ENCODE data around the gene RPS8. TPM values are rescaled to one million over a fixed set of nuclear protein-coding genes. Genes with fewer than 3 reads are reported as not detected.

The RPS8 gene
- total RNA-seq, 2 experiments from 2014 or later, result 3,394 to 3,436 TPM

DNA sequence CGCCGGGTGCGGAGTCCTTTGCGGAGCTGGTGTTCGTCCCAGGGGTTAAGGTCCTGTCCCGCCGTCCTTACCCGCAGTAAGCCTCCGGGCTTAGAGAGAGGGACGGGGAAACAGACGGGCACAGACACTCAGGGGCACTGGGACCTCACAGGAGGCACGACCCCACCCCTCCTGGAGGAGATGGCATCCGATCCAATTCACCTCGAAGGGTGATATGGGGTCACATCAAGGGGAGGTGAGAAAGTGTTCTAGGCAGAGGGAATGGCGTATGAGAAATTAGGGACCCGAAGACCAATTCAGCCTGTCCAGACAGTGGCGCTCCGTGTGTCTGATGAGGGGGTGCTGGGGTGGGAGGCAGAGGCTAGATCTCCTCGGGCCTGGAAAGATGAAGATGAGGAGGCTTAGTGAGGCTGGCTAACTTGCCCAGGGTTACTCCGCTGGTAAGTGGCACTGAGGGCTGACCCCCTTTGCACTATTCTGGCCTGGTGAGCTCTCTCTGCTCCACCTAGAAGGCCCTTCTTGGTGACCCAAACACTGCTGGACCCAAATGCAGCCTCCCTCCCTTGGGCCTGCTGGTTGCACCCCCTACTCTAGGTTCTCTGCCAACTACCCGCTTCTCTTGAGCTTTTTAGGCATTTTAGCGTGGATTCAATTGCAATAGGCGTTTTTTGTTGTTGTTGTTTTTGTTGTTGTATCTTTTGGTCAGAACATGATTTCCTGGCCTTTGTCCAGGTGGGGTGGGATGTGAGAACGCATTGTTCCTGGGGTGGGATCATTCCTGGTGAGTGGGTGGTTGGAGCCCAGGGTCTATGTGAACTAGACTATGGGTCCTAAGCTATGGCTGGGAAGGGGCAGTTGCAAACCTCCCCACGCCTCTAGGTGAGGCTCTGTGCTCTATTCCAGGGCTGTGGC is 45.2 kb downstream of the RPS8 start:
- TF ChIP-seq, protein P1, sequence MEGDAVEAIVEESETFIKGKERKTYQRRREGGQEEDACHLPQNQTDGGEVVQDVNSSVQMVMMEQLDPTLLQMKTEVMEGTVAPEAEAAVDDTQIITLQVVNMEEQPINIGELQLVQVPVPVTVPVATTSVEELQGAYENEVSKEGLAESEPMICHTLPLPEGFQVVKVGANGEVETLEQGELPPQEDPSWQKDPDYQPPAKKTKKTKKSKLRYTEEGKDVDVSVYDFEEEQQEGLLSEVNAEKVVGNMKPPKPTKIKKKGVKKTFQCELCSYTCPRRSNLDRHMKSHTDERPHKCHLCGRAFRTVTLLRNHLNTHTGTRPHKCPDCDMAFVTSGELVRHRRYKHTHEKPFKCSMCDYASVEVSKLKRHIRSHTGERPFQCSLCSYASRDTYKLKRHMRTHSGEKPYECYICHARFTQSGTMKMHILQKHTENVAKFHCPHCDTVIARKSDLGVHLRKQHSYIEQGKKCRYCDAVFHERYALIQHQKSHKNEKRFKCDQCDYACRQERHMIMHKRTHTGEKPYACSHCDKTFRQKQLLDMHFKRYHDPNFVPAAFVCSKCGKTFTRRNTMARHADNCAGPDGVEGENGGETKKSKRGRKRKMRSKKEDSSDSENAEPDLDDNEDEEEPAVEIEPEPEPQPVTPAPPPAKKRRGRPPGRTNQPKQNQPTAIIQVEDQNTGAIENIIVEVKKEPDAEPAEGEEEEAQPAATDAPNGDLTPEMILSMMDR (IDR thresholded peaks at IDR 0.05), result no peak
- Mint-ChIP-seq H3K27me3 (no peaks in the 10 kb centered on the region), H3K9me3 (no peaks in the 10 kb centered on the region), H3K36me3 (ENCODE audit: low read depth) (no peaks in the 10 kb centered on the region), H3K4me3 (peak overlapping the region; percentile 94), H3K4me1 (ENCODE audit: low read depth) (peaks cover 39% of the 10 kb centered on the region), H3K27ac (peak overlapping the region; percentile 100)
- ATAC-seq (ENCODE audit: poor library complexity) (no peak), DNase-seq (peak in 1 of 14 experiments; percentile 3)
- intact Hi-C loops (cut with DNase I, micrococcal nuclease), result loop anchor here (1.0 to 10.0 kb wide), 6 partner anchors 15 to 606 kb away; partner anchors contain the start of genes BEST4 (in 1 of the 2), DMAP1 (in 1 of the 2) and RNU5D-1 (in 1 of the 2)
- Histone ChIP-seq H3K4me1 (ENCODE audit: insufficient read depth, low read length) (peaks cover 28% of the 10 kb centered on the region), H3K36me3 (ENCODE audit: insufficient read depth, low read length) (no peaks in the 10 kb centered on the region), H3K4me3 (ENCODE audit: low read length) (peak overlapping the region; percentile 65), H3K9me3 (ENCODE audit: control insufficient read depth in 1 of 2, insufficient read depth in 1 of 2, low read length in 2 of 2) (no peaks in the 10 kb centered on the region), H3K27me3 (ENCODE audit: control insufficient read depth in 1 of 2, insufficient read depth in 2 of 2, low read length in 2 of 2) (no peaks in the 10 kb centered on the region), H3K27ac (ENCODE audit: low read depth in 1 of 2, low read length in 2 of 2) (peak overlapping the region; percentile 96 to 99)
- CTCF ChIA-PET, result interaction anchor here (0.6 to 6.7 kb wide), 4 partner anchors 12 to 34 kb away, joined by 3 to 57 read pairs (median 26); partner anchors contain the start of genes BTBD19, DYNLT4 and PLK3
- POLR2A ChIA-PET, result interaction anchor here (0.7 to 12.2 kb wide), 13 partner anchors 9 to 670 kb away, joined by 3 to 599 read pairs (median 10); partner anchors contain the start of genes BEST4, BTBD19, DYNLT4 and EIF2B3

DNA sequence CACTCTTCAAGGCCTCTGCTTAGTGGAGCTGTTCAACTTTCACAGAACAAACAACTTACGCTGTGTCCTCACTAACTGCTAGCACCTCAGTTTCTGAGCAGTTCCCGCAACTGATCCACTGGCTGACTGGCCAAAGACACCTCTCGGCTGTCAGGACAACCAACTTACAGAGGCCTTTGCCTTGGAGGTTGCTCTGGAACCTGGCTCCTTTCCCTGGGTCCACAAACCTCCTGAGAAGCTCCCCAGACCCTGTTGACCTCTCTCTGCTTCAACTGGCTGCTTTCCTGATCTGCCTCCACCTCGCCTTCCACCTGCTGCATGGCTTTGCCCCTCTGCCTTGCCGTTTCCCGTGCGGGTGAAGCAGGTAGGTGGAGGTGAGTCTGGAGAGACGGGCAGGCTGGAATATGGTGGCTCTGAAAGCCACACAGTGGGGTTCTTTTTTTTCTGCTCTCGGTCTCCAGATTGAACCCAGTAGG is 45.9 kb downstream of the RPS8 start:
- DNase-seq (peak in 1 of 14 experiments; percentile 3), ATAC-seq (ENCODE audit: poor library complexity) (no peak)
- Mint-ChIP-seq H3K27ac (peak overlapping the region; percentile 100), H3K9me3 (no peaks in the 10 kb centered on the region), H3K36me3 (ENCODE audit: low read depth) (no peaks in the 10 kb centered on the region), H3K4me1 (ENCODE audit: low read depth) (peaks cover 39% of the 10 kb centered on the region), H3K27me3 (no peaks in the 10 kb centered on the region), H3K4me3 (peak overlapping the region; percentile 94)
- TF ChIP-seq, protein P1 (IDR thresholded peaks at IDR 0.05), result no peak
- H3K36me3 ChIP-seq (ENCODE audit: insufficient read depth, low read length), result no peaks in the 10 kb centered on the region
- CTCF ChIA-PET, result interaction anchor here (0.6 to 6.7 kb wide), 5 partner anchors 13 to 37 kb away, joined by 3 to 57 read pairs (median 4); partner anchors contain the start of genes BTBD19, DYNLT4 and PLK3
- no peaks in the 10 kb centered on the region for H3K9me3 ChIP-seq (ENCODE audit: control insufficient read depth in 1 of 2, insufficient read depth in 1 of 2, low read length in 2 of 2)
- no peak overlapping the region for H3K4me3 ChIP-seq (ENCODE audit: low read length)
- H3K4me1 ChIP-seq (ENCODE audit: insufficient read depth, low read length), result peaks cover 29% of the 10 kb centered on the region
- POLR2A ChIA-PET, result interaction anchor here (1.0 to 12.2 kb wide), 12 partner anchors 8 to 865 kb away, joined by 3 to 599 read pairs (median 16); partner anchors contain the start of genes BEST4, BTBD19, DYNLT4 and GPBP1L1
- H3K27me3 ChIP-seq (ENCODE audit: control insufficient read depth in 1 of 2, insufficient read depth in 2 of 2, low read length in 2 of 2), result no peaks in the 10 kb centered on the region
- intact Hi-C loops (cut with DNase I, micrococcal nuclease), result loop anchor here (1.0 to 10.0 kb wide), 5 partner anchors 14 to 606 kb away; partner anchors contain the start of genes BEST4 (in 1 of the 2) and DMAP1 (in 1 of the 2)
- H3K27ac ChIP-seq (ENCODE audit: low read depth in 1 of 2, low read length in 2 of 2), result no peak overlapping the region

DNA sequence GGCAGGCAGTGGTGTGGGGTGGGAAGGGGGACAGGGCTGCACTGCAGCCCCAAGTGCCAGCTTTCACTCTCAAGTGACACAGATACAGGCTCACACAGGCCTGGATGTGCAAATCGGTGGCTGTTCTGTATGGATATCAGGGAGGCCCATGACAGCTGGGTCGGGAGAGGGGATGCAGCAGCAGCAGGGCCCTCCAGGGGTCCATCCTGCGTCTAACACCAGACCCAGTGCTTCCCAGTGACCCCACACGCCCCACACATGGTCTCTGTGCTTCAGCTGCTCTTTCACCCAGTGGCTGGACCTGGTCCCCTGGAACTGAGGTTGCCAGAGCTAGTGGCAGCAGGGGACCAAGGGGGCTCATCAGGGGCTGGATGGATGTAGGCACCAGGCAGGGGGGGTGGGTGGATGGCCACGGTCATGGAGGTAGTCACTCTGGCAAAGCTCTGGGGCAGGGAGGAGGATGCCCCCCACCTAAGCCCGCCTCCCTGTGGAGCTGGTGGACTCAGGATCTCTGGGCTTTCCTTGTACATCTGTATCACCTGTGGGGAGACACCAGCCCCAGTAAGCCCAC is 46.9 kb downstream of the RPS8 start:
- Mint-ChIP-seq H3K27me3 (no peaks in the 10 kb centered on the region), H3K27ac (peak overlapping the region; percentile 100), H3K9me3 (no peaks in the 10 kb centered on the region), H3K4me1 (ENCODE audit: low read depth) (peaks cover 35% of the 10 kb centered on the region), H3K36me3 (ENCODE audit: low read depth) (no peaks in the 10 kb centered on the region), H3K4me3 (peak overlapping the region; percentile 77)
- Histone ChIP-seq H3K4me1 (ENCODE audit: insufficient read depth, low read length) (peaks cover 33% of the 10 kb centered on the region), H3K27me3 (ENCODE audit: control insufficient read depth in 1 of 2, insufficient read depth in 2 of 2, low read length in 2 of 2) (no peaks in the 10 kb centered on the region), H3K36me3 (ENCODE audit: insufficient read depth, low read length) (no peaks in the 10 kb centered on the region), H3K4me3 (ENCODE audit: low read length) (no peak overlapping the region), H3K9me3 (ENCODE audit: control insufficient read depth in 1 of 2, insufficient read depth in 1 of 2, low read length in 2 of 2) (no peaks in the 10 kb centered on the region), H3K27ac (ENCODE audit: low read depth in 1 of 2, low read length in 2 of 2) (no peak overlapping the region)
- ChIA-PET CTCF (interaction anchor here (0.8 to 6.7 kb wide), 5 partner anchors 14 to 38 kb away, joined by 3 to 57 read pairs (median 4); partner anchors contain the start of genes BTBD19, DYNLT4 and PLK3), POLR2A (interaction anchor here (0.9 to 12.2 kb wide), 11 partner anchors 8 to 864 kb away, joined by 3 to 599 read pairs (median 8); partner anchors contain the start of genes BEST4, BTBD19, DYNLT4 and GPBP1L1)
- ATAC-seq (ENCODE audit: poor library complexity), result no peak
- intact Hi-C loops (cut with DNase I, micrococcal nuclease), result loop anchor here (5.0 to 10.0 kb wide), 4 partner anchors 35 to 607 kb away; partner anchors contain the start of genes BEST4 (in 1 of the 2) and DMAP1 (in 1 of the 2)
- peak in 1 of 14 experiments; percentile 3 for DNase-seq
- TF ChIP-seq, protein P1 (IDR thresholded peaks at IDR 0.05), result no peak

Data from CD4-positive, alpha-beta T cell (primary cell).